HG03025 (cell line): Measurements from ENCODE around the gene FHOD1.

Experiments used
- ATAC-seq: cut with Tn5 transposase; IDR thresholded peaks from one replicate; pipeline ENCODE4 v1.9.1; 2021; ENCODE audit warnings: mild to moderate bottlenecking, moderate library complexity; ENCODE audit not compliant: unreplicated experiment, low FRiP score

Gene FHOD1

GRCh38 chr16:67252609-67253497 is 5.6 kb upstream of the FHOD1 start:
- no peak for ATAC-seq

- no peak for ATAC-seq
Observed at GRCh38 chr16:67250045-67250327, 2.7 kb upstream of the FHOD1 start.

GRCh38 chr16:67249178-67250044 is 2.1 kb upstream of the FHOD1 start:
- no peak for ATAC-seq

GRCh38 chr16:67248401-67249177 is 1.3 kb upstream of the FHOD1 start, which contains the start of gene SLC9A5:
TSS of gene SLC9A5 (plus strand) at chr16:67248979. CDS start at chr16:67249015, 36 bp downstream.
- ATAC-seq: no peak

- no peak for ATAC-seq
Observed at GRCh38 chr16:67248073-67248400, 756 bp upstream of the FHOD1 start.

GRCh38 chr16:67246756-67247191 is 507 bp downstream of the FHOD1 start:
- no peak for ATAC-seq

- ATAC-seq: no peak
Observed at GRCh38 chr16:67246081-67246755, 1.1 kb downstream of the FHOD1 start.

GRCh38 chr16:67245674-67246080 is 1.6 kb downstream of the FHOD1 start:
- no peak for ATAC-seq

- no peak for ATAC-seq
Observed at GRCh38 chr16:67245186-67245585, 2.1 kb downstream of the FHOD1 start.

GRCh38 chr16:67244387-67245185 is 2.7 kb downstream of the FHOD1 start:
- peak; percentile 29 for ATAC-seq

- ATAC-seq: no peak
Observed at GRCh38 chr16:67243481-67243880, 3.8 kb downstream of the FHOD1 start.

GRCh38 chr16:67242138-67242730 is 5.0 kb downstream of the FHOD1 start:
- ATAC-seq: no peak

GRCh38 chr16:67241008-67241900 is 6.0 kb downstream of the FHOD1 start:
- no peak for ATAC-seq

- ATAC-seq: no peak
Observed at GRCh38 chr16:67240506-67240905, 6.8 kb downstream of the FHOD1 start.

GRCh38 chr16:67238806-67239470 is 8.3 kb downstream of the FHOD1 start:
- ATAC-seq: no peak

GRCh38 chr16:67238278-67238575 is 9.1 kb downstream of the FHOD1 start:
- no peak for ATAC-seq

- no peak for ATAC-seq
Observed at GRCh38 chr16:67237396-67238277, 9.6 kb downstream of the FHOD1 start.
